HFFc6 (cell line): Measurements from ENCODE around the gene BZW2. TPM values are rescaled to one million over a fixed set of nuclear protein-coding genes. Genes with fewer than 3 reads are reported as not detected.

Experiments
- DNase-seq: peaks from one replicate; pipeline ENCODE4 v3.0.0-alpha.2; 2018
- H3K27ac Mint-ChIP-seq: 2 replicates; pipeline ENCODE4 v1.8.0; 2020; ENCODE audit warnings: mild to moderate bottlenecking, mixed read lengths
- H3K27me3 Mint-ChIP-seq: 2 replicates; pipeline ENCODE4 v1.8.0; 2021; ENCODE audit warnings: mild to moderate bottlenecking, moderate library complexity, mixed read lengths; ENCODE audit not compliant: insufficient read depth
- H3K36me3 Mint-ChIP-seq: 2 replicates; pipeline ENCODE4 v1.8.0; 2021; ENCODE audit warnings: low read depth, mixed read lengths
- H3K4me1 Mint-ChIP-seq: 2 replicates; pipeline ENCODE4 v1.8.0; 2020; ENCODE audit warnings: low read depth, mixed read lengths
- H3K4me3 Mint-ChIP-seq: 2 replicates; pipeline ENCODE4 v1.8.0; 2020; ENCODE audit warnings: mild to moderate bottlenecking, moderate library complexity, mixed read lengths
- H3K9me3 Mint-ChIP-seq: 2 replicates; pipeline ENCODE4 v1.8.0; 2020; ENCODE audit warnings: mild to moderate bottlenecking, mixed read lengths
- total RNA-seq, 6 experiments: library from RNA; stranded (reverse); fragmentation: NEBNext Ultra II Directional; extraction: Animal tissue kit (Norgen Biotek cat#: 25700); gene quantifications; 2 replicates in 1 of 6; 3 replicates in 5 of 6; pipeline ENCODE4 v1.2.3, GENCODE V29; 2021
- TF ChIP-seq, protein P1 (sequence below): fragments of 200-600 bp; sonication (generic); IDR thresholded peaks from 2 replicates; pipeline ENCODE4 v1.5.0; 2021; ENCODE audit warnings: antibody characterized with exemption, mild to moderate bottlenecking

BZW2 gene
- total RNA-seq, 6 experiments from 2014 or later: 75.8 to 104 (median 94.5) TPM

- H3K27ac Mint-ChIP-seq: peak overlapping the region; percentile 75
- H3K4me1 Mint-ChIP-seq: peaks cover 68% of the 10 kb centered on the region
- peaks cover 3% of the 10 kb centered on the region for H3K27me3 Mint-ChIP-seq
- DNase-seq: no peak
- TF ChIP-seq, protein P1, sequence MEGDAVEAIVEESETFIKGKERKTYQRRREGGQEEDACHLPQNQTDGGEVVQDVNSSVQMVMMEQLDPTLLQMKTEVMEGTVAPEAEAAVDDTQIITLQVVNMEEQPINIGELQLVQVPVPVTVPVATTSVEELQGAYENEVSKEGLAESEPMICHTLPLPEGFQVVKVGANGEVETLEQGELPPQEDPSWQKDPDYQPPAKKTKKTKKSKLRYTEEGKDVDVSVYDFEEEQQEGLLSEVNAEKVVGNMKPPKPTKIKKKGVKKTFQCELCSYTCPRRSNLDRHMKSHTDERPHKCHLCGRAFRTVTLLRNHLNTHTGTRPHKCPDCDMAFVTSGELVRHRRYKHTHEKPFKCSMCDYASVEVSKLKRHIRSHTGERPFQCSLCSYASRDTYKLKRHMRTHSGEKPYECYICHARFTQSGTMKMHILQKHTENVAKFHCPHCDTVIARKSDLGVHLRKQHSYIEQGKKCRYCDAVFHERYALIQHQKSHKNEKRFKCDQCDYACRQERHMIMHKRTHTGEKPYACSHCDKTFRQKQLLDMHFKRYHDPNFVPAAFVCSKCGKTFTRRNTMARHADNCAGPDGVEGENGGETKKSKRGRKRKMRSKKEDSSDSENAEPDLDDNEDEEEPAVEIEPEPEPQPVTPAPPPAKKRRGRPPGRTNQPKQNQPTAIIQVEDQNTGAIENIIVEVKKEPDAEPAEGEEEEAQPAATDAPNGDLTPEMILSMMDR: no peak
- peaks cover 17% of the 10 kb centered on the region; the same call in 1 of the 2 replicates for H3K36me3 Mint-ChIP-seq
- no peaks in the 10 kb centered on the region for H3K9me3 Mint-ChIP-seq
- peak overlapping the region; percentile 95 for H3K4me3 Mint-ChIP-seq
Observed at GRCh38 chr7:16646472-16647072, 591 bp downstream of the BZW2 start.

GRCh38 chr7:16647435-16647960 lies 1.5 kb downstream of the BZW2 start:
- Mint-ChIP-seq H3K9me3 (no peaks in the 10 kb centered on the region), H3K27me3 (peaks cover 3% of the 10 kb centered on the region), H3K4me1 (peaks cover 67% of the 10 kb centered on the region), H3K4me3 (peak overlapping the region; percentile 95), H3K36me3 (peaks cover 17% of the 10 kb centered on the region; the same call in 1 of the 2 replicates), H3K27ac (peak overlapping the region; percentile 75; the same call in 1 of the 2 replicates)
- TF ChIP-seq, protein P1: no peak
- DNase-seq: no peak

DNA sequence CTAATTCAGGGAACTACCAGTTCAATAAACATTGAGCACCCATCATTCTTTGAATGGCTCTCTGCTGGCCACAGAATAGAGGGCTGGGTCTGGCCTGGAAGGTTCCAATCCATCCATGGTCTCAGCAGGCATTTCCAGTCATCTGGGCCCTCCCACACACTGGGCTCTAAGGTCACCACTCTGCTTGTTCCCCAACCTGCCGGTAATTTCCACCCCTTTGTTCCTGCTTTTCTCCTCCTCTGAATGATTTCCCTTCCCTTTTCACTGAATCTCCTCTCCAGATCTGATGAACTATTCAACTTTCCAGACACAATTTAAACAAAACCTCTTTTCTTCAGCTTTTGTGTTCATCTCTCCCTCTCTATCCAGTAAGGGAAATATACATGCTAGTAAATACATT lies 2.6 kb downstream of the BZW2 start:
- no peak for DNase-seq
- TF ChIP-seq, protein P1: no peak
- Mint-ChIP-seq H3K36me3 (peaks cover 18% of the 10 kb centered on the region; the same call in 1 of the 2 replicates), H3K4me1 (peaks cover 63% of the 10 kb centered on the region), H3K9me3 (no peaks in the 10 kb centered on the region), H3K27me3 (peaks cover 3% of the 10 kb centered on the region), H3K4me3 (peak overlapping the region; percentile 95), H3K27ac (peak overlapping the region; percentile 4; the same call in 1 of the 2 replicates)

- Mint-ChIP-seq H3K27me3 (peaks cover 3% of the 10 kb centered on the region), H3K36me3 (peaks cover 11% of the 10 kb centered on the region; the same call in 1 of the 2 replicates), H3K9me3 (no peaks in the 10 kb centered on the region), H3K27ac (peak overlapping the region; percentile 4; the same call in 1 of the 2 replicates), H3K4me1 (peaks cover 59% of the 10 kb centered on the region), H3K4me3 (peak overlapping the region; percentile 95)
- DNase-seq: no peak
- TF ChIP-seq, protein P1: no peak
Observed at GRCh38 chr7:16649196-16649595, 3.2 kb downstream of the BZW2 start.

DNA sequence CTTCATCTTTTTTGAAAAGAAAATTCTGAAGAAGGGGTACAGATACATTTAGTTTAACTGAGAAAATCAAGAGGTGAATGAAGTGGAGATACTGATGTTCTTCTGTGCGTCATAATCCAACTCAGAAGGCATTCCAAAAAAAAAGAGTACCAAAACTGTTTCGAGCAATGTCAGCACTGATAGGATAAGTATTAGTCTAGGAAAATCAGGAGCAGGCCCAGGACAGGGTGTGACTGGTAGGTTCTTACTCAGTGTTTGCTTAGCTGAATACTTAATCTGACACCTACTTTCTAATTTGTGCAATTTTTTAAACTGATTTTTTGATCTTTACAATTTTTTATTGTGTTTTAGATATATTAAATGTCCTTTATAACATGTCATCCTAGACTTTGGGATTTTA lies 4.3 kb downstream of the BZW2 start:
- peaks cover 3% of the 10 kb centered on the region for H3K27me3 Mint-ChIP-seq

More for the DNA sequence above, 4.3 kb downstream of the BZW2 start:
- Mint-ChIP-seq H3K9me3 (no peaks in the 10 kb centered on the region), H3K36me3 (peaks cover 9% of the 10 kb centered on the region; the same call in 1 of the 2 replicates), H3K27ac (0 out of 2 replicates have a peak overlapping the region, but pooled peaks have one; percentile 8), H3K4me1 (peaks cover 63% of the 10 kb centered on the region), H3K4me3 (0 out of 2 replicates have a peak overlapping the region, but pooled peaks have one; percentile 6)
- TF ChIP-seq, protein P1: no peak
- DNase-seq: no peak
